Brain microvascular endothelial cell (primary cell): ENCODE measurements around the gene IFI27L1.

ENCODE experiments used
- DNase-seq: peaks from one replicate; pipeline ENCODE4 v3.0.0-alpha.2; 2020
- H3K27ac ChIP-seq: fragments of 250-450 bp; sonication (Bioruptor Pico); 2 replicates; pipeline ENCODE4 v1.5.1; 2020; ENCODE audit warnings: mild to moderate bottlenecking, moderate library complexity
- H3K27me3 ChIP-seq: fragments of 250-450 bp; sonication (Bioruptor Pico); replicated peaks from 2 replicates; pipeline ENCODE4 v1.5.1; 2020; ENCODE audit warnings: mild to moderate bottlenecking
- H3K36me3 ChIP-seq: fragments of 250-450 bp; sonication (Bioruptor Pico); replicated peaks from 2 replicates; pipeline ENCODE4 v1.5.1; 2020; ENCODE audit warnings: mild to moderate bottlenecking
- H3K4me3 ChIP-seq: 2 replicates; pipeline ENCODE4 v1.5.1; 2011; ENCODE audit warnings: low read depth, mild to moderate bottlenecking, control low read depth, low read length, moderate library complexity
- CTCF ChIP-seq: IDR thresholded peaks from 2 replicates; pipeline ENCODE4 v1.5.1; 2011; ENCODE audit warnings: low read depth, mild to moderate bottlenecking, moderate library complexity, low read length, control low read depth, inconsistent platforms; ENCODE audit errors: missing control alignments
- in situ Hi-C: cut with HindIII; loops from 2 replicates; pipeline ENCODE4 v1.10.0; 2017; ENCODE audit warnings: low sequenced_read_pairs, low pct_ligation_motif_present

IFI27L1 gene

GRCh38 chr14:94124582-94125377 is 43.7 kb downstream of the IFI27L1 start:
- no peak overlapping the region for H3K4me3 ChIP-seq
- TF ChIP-seq CTCF, result no peak
- H3K36me3 ChIP-seq, result no peaks in the 10 kb centered on the region
- in situ Hi-C loops, result no loop called here
- no peak for DNase-seq
- H3K27ac ChIP-seq, result no peak overlapping the region
- no peaks in the 10 kb centered on the region for H3K27me3 ChIP-seq

GRCh38 chr14:94125659-94126418 is 44.7 kb downstream of the IFI27L1 start:
- Histone ChIP-seq H3K36me3 (no peaks in the 10 kb centered on the region), H3K27ac (no peak overlapping the region), H3K4me3 (no peak overlapping the region), H3K27me3 (no peaks in the 10 kb centered on the region)
- in situ Hi-C loops, result no loop called here
- no peak for TF ChIP-seq CTCF
- no peak for DNase-seq

DNA sequence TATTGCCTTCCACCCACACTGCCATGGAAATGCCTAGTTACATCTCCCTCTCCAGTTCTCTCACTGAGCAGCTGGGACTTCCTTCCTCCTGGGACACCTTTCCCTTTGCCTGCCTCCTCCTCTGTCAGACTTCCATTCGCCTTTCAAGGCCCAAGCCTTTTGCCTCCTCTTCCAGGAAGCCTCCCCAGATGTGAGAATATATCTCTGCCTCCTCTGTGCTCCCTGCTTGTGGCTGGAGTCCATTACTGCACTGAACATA is 45.2 kb downstream of the IFI27L1 start:
- Histone ChIP-seq H3K27ac (no peak overlapping the region), H3K27me3 (no peaks in the 10 kb centered on the region), H3K36me3 (no peaks in the 10 kb centered on the region), H3K4me3 (no peak overlapping the region)
- no peak for TF ChIP-seq CTCF
- no peak for DNase-seq
- in situ Hi-C loops, result no loop called here

DNA sequence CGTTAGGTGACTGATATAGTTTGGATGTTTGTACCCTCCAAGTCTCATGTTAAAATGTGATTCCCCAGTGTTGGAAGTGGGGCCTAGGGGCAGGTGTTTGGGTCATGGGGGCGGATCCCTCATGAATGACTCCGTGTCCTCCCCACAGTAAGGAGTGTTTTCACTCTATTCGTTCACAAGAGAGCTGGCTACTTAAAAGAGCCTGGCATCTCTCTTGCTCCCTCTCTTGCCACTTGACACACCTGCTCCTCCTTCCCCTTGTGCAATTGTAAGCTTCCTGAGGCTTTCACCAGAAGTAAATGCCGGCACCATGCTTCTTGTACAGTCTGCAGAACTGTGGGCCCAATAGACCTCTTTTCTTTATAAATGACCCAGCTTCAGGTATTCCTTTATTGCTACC is 45.7 kb downstream of the IFI27L1 start:
- Histone ChIP-seq H3K27me3 (no peaks in the 10 kb centered on the region), H3K4me3 (no peak overlapping the region), H3K27ac (no peak overlapping the region), H3K36me3 (no peaks in the 10 kb centered on the region)
- no peak for DNase-seq
- TF ChIP-seq CTCF, result no peak
- in situ Hi-C loops, result no loop called here

GRCh38 chr14:94127330-94127729 is 46.2 kb downstream of the IFI27L1 start:
- Histone ChIP-seq H3K4me3 (no peak overlapping the region), H3K27me3 (no peaks in the 10 kb centered on the region), H3K27ac (no peak overlapping the region), H3K36me3 (no peaks in the 10 kb centered on the region)
- DNase-seq, result no peak
- in situ Hi-C loops, result no loop called here
- TF ChIP-seq CTCF, result no peak
